ENCODE results near the gene CPVL. TPM values are rescaled to one million over a fixed set of nuclear protein-coding genes. Genes with fewer than 3 reads are reported as not detected.

The CPVL gene
- total and polyA plus RNA-seq, 11 donors: 68.8 to 247 (median 134) TPM

DNA sequence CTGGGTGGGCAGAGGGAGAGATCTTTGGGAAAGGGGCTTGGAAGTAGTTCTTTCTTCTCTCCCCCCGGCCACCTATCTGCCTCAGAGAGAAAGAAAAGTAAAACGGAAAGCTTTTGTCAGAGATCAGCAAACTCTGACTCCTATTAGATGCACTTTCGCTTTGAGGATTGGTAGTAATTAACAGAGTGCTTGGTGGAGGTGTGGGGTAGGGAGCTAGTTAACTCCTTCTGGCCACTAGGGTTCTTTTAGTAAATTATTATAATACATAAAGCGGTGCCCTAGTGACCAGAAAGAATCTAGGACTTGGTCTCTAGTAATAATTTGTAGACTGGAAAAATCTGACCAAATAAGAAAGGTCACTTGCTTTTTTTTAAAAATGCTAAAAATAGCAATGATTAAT lies 54.6 kb downstream of the CPVL start:
- ATAC-seq (peak in 2 of 4 donors; percentile 42 to 66), DNase-seq (no peak)
- Histone ChIP-seq H3K4me1 (peaks cover 0 to 49% (median 31%) of the 10 kb centered on the region in 12 donors), H3K9me3 (no peaks in the 10 kb centered on the region), H3K27me3 (no peaks in the 10 kb centered on the region), H3K36me3 (peaks cover 0 to 2% (median 0%) of the 10 kb centered on the region in 9 donors), H3K4me3 (peak overlapping the region in 10 of 12 donors; percentile 18 to 52 (median 42)), H3K27ac (peak overlapping the region in 11 of 12 donors; percentile 6 to 85 (median 55))
- 41 to 62% (median 45%) methylated on average over 4 of the region's 4 CpGs for WGBS, 4 donors
- TF ChIP-seq, protein P1, sequence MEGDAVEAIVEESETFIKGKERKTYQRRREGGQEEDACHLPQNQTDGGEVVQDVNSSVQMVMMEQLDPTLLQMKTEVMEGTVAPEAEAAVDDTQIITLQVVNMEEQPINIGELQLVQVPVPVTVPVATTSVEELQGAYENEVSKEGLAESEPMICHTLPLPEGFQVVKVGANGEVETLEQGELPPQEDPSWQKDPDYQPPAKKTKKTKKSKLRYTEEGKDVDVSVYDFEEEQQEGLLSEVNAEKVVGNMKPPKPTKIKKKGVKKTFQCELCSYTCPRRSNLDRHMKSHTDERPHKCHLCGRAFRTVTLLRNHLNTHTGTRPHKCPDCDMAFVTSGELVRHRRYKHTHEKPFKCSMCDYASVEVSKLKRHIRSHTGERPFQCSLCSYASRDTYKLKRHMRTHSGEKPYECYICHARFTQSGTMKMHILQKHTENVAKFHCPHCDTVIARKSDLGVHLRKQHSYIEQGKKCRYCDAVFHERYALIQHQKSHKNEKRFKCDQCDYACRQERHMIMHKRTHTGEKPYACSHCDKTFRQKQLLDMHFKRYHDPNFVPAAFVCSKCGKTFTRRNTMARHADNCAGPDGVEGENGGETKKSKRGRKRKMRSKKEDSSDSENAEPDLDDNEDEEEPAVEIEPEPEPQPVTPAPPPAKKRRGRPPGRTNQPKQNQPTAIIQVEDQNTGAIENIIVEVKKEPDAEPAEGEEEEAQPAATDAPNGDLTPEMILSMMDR (IDR thresholded peaks at IDR 0.05): peak in 1 of 12 donors; percentile 24
- TF ChIP-seq POLR2A (IDR thresholded peaks at IDR 0.05): no peak
- intact Hi-C loops (cut with DNase I): loop anchor here in 1 of 10 donors (10.0 kb wide), 1 partner anchor 47 kb away; no protein-coding TSS in a partner anchor

DNA sequence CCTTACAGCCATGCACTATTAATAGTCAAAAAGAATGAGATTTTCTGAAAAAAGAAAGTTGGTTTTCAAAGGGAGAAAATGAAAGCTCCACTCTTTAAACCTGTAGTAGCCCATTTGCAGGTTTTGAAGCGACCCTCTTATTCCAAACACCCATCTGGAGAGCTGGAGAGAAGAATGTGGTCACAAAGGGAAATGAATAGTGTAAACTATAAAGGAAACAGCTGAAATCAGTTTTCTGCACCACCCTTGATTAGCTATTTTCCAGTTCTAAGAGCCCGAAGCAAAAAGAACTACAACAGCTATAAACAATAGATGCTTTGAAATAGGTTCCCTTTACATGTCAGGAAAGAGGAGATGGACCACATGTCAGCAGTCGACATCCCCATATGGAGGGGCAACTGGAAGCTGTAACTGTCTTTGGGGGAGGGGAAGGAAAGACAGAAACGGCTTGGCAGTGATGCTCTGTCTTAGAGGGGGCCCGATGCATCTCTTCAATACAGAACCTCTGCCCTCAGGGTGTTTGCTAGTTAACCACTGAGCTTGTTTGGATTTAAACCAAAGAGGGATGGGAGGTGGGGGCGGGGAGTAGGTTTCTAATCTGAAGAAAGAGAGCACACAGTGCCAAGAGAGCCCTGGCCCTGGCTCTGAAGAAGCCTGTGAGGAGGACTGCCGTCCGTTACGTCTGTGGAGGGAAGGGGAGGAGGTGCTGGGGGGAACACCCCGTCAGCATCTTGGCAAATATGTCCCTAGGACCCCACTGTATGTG lies 55.3 kb downstream of the CPVL start:
- Histone ChIP-seq H3K4me3 (peak overlapping the region in 10 of 12 donors; percentile 18 to 52 (median 42)), H3K27me3 (no peaks in the 10 kb centered on the region), H3K36me3 (peaks cover 0 to 2% (median 0%) of the 10 kb centered on the region in 9 donors), H3K4me1 (peaks cover 0 to 52% (median 34%) of the 10 kb centered on the region in 12 donors), H3K27ac (peak overlapping the region in 11 of 12 donors; percentile 6 to 85 (median 55)), H3K9me3 (no peaks in the 10 kb centered on the region)
- 17 to 23% (median 21%) methylated on average over 10 of the region's 10 CpGs for WGBS, 4 donors
- peak in 3 of 4 donors; percentile 70 to 80 (median 74) for ATAC-seq
- intact Hi-C loops (cut with DNase I): loop anchor here in 1 of 10 donors (10.0 kb wide), 1 partner anchor 46 kb away; no protein-coding TSS in a partner anchor
- TF ChIP-seq POLR2A (IDR thresholded peaks at IDR 0.05): no peak
- TF ChIP-seq, protein P1 (IDR thresholded peaks at IDR 0.05): no peak
- peak; percentile 37 to 66 (median 50) for DNase-seq

DNA sequence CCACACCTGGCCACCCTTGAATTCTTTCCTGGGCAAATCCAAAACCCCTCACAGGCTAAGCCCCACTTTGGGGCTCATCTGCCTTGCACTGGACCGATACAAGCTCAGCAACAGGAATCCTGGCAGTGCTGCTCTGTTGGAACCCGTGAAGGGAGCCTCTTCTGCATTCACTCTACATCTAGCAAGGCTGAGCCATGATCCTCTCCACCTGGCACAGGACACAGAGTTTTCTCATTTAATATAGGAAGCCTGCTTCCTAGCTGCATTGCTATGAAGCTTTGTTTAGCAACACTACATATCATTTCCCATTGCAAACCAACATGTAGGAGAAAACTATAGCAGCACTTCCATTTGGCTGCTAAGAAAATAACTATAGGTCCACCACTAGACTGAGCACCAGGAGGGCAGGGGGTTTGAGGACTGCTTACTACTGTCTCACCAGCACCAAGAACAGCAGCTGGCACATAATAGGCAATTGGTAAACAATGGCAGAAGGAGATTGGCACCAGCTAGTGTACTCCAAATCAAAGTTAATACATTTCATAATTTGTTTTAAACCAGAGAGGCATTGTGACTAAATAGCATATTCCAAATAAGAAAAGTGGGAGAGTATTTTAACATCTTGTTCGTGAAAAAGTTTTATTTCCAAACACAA lies 56.1 kb downstream of the CPVL start:
- Histone ChIP-seq H3K36me3 (peaks cover 0 to 8% (median 0%) of the 10 kb centered on the region in 9 donors), H3K27ac (peak overlapping the region in 6 of 12 donors; percentile 50 to 85 (median 68)), H3K9me3 (no peaks in the 10 kb centered on the region), H3K27me3 (no peaks in the 10 kb centered on the region), H3K4me1 (peaks cover 0 to 48% (median 31%) of the 10 kb centered on the region in 12 donors), H3K4me3 (no peak overlapping the region)
- ATAC-seq (no peak), DNase-seq (no peak)
- intact Hi-C loops (cut with DNase I): loop anchor here in 1 of 10 donors (10.0 kb wide), 1 partner anchor 45 kb away; no protein-coding TSS in a partner anchor
- 74 to 85% (median 77%) methylated on average over 3 of the region's 3 CpGs for WGBS, 4 donors
- no peak for TF ChIP-seq POLR2A (IDR thresholded peaks at IDR 0.05)
- TF ChIP-seq, protein P1 (IDR thresholded peaks at IDR 0.05): no peak

DNA sequence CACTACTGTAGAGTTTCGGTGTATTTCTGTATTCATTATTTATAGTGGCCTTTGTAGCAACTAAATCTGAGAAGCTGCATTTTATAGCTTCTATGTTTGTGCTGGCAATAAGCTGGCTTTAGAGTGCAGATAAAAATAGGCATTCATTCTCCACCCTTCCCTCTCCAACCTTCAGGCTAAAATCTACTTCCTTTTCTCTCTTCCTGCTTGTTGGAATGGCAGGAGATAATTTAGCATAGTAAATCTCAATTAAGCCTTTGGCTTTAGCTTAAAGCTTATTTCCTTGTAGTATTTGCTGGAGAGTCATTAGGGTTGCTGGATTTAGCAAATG lies 58.5 kb downstream of the CPVL start:
- H3K27me3 ChIP-seq: no peaks in the 10 kb centered on the region
- TF ChIP-seq, protein P1 (IDR thresholded peaks at IDR 0.05): no peak
- no peak for TF ChIP-seq POLR2A (IDR thresholded peaks at IDR 0.05)
- peaks cover 0 to 58% (median 30%) of the 10 kb centered on the region in 12 donors for H3K4me1 ChIP-seq
- ATAC-seq (peak in 3 of 4 donors; percentile 45 to 57 (median 52)), DNase-seq (no peak)
- H3K36me3 ChIP-seq: peaks cover 0 to 8% (median 0%) of the 10 kb centered on the region in 9 donors
- WGBS, 4 donors: 0 to 25% (median 14%) methylated on average over 1 of the region's 1 CpG
- peak overlapping the region in 3 of 12 donors; percentile 4 to 10 (median 4) for H3K4me3 ChIP-seq
- intact Hi-C loops (cut with DNase I): loop anchor here in 3 of 10 donors (5.0 to 10.0 kb wide), 3 partner anchors 53 to 71 kb away; no protein-coding TSS in a partner anchor
- H3K27ac ChIP-seq: peak overlapping the region in 11 of 12 donors; percentile 7 to 77 (median 52)
- H3K9me3 ChIP-seq: no peaks in the 10 kb centered on the region

All from heart left ventricle (tissue), 16 donors.